Right cardiac atrium (tissue), 5 donors: ENCODE measurements around the gene ERC1. TPM values are rescaled to one million over a fixed set of nuclear protein-coding genes. Genes with fewer than 3 reads are reported as not detected.
A peak's percentile ranks its signal among the peaks of the same experiment; 100 is the strongest.
"Not testable (repeated sequence)": the region's sequence is repeated elsewhere in the genome, so short reads cannot be mapped to it uniquely, and the experiment has no call there.

Experiments
- ATAC-seq, 2 donors: fragments of 200-7000 bp; cut with Tn5 transposase; one replicate each; pipeline versions ENCODE4 v1.8.0 to v1.9.1; 2020; ENCODE audit warnings: moderate library complexity in 2 of 2, mild to moderate bottlenecking in 1 of 2
- DNase-seq, 3 donors: peaks; one replicate each; pipeline ENCODE4 v3.0.0-alpha.2; 2020
- H3K27ac ChIP-seq: one replicate; pipeline ENCODE4 v1.5.1; 2013; ENCODE audit warnings: mild to moderate bottlenecking, low read length, control low read depth, moderate library complexity
- H3K27me3 ChIP-seq: one replicate; pipeline ENCODE4 v1.6.1; 2013; ENCODE audit not compliant: control insufficient read depth, insufficient read depth
- H3K4me1 ChIP-seq: one replicate; pipeline ENCODE4 v1.6.1; 2013; ENCODE audit warnings: low read length; ENCODE audit not compliant: control insufficient read depth, insufficient read depth
- H3K4me3 ChIP-seq: one replicate; pipeline ENCODE4 v1.5.1; 2013; ENCODE audit warnings: low read length, control low read depth
- H3K9me3 ChIP-seq: one replicate; pipeline ENCODE4 v1.6.1; 2013; ENCODE audit warnings: low read length; ENCODE audit not compliant: control insufficient read depth
- WGBS: extraction: QIAGEN DNeasy Blood & Tissue Kit; methylation state at CpG from one replicate; pipeline ENCODE4 v1.1.7; 2013; 5-methylcytosine and 5-hydroxymethylcytosine counted together
- intact Hi-C, 4 donors: fragments of 100-400 bp; cut with DNase I; formaldehyde crosslinking; loops; one replicate each; pipeline versions ENCODE4 v1.11.0 to v1.14.0; 2022 to 2023
- polyA plus RNA-seq: library from polyadenylated mRNA; stranded (reverse); fragments of 200-250 nt; gene quantifications from one replicate; pipeline ENCODE4 v1.2.3, GENCODE V29; 2013
- total RNA-seq, 4 donors: library from RNA; stranded (reverse); fragmentation: NEBNext Ultra II Directional; extraction: Animal tissue kit (Norgen Biotek cat#: 25700); gene quantifications; one replicate each; pipeline ENCODE4 v1.2.1, GENCODE V29; 2021
- donor health status: healthy with polysubstance abuse.
- donor health status: DM: no; HTN: yes; CAD: no.
- donor health status: DM: no; HTN: no; CAD: no.
- donor health status: DM: no; HTN: yes; CAD: no; lungs with severe emphysema.
- donor health status: DM: yes; HTN: yes; CAD: no.

Gene ERC1
- total and polyA plus RNA-seq, 5 donors, result 15.0 to 71.4 (median 62.9) TPM

DNA sequence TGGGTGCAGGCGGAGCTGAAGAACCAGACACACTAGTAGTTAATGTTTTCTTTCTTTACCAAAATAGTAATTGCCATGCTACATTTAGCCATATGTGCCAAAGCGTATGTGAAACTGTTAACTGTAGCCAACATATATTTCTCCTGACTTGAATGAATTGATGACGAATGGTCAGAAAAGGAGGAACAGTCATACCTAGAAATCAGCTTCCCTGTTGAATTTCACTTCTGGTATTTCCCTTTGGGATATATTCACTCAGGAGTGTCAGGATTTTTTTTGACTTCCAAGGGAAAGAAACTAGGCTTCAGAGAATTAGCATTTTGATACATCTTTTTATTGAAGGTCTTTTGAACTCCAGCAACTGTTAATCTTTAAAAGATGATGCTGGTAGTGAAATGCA is 87.0 kb downstream of the ERC1 start:
- Histone ChIP-seq H3K9me3 (no peaks in the 10 kb centered on the region), H3K4me1 (no peaks in the 10 kb centered on the region), H3K27ac (no peak overlapping the region), H3K4me3 (no peak overlapping the region), H3K27me3 (no peaks in the 10 kb centered on the region)
- intact Hi-C loops, result no loop called here
- DNase-seq (no peak), ATAC-seq (no peak)
- 84% methylated on average over 3 of the region's 3 CpGs for WGBS

DNA sequence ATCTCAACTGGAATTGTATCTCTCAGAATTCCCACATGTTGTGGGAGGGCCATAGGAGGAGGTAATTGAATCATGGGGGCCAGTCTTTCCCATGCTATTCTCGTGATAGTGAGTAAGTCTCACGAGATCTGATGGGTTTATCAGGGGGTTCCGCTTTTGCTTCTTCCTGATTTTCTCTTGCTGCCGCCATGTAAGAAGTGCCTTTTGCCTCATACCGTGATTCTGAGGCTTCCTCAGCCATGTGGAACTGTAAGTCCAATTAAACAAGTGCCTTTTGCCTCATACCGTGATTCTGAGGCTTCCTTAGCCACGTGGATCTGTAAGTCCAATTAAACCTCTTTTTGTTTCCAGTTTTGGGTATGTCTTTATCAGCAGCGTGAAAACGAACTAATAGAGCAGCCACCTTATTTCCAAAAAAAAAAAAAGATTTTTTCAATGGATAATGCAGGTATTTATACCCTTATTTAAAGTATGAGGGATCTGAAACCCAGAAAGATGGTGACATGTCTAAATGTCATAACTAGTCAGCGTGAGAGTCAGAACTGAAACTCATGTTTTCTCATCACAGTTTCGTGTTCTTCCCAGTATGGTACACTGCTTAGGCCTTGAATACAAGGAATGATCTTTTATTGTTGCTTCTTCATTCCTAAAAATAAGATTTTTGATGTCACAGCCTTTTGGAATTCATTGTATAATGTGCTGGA is 89.6 kb downstream of the ERC1 start:
- intact Hi-C loops, result no loop called here
- no peaks in the 10 kb centered on the region for H3K9me3 ChIP-seq
- H3K27me3 ChIP-seq, result no peaks in the 10 kb centered on the region
- DNase-seq (no peak), ATAC-seq (no peak)
- H3K27ac ChIP-seq, result no peak overlapping the region
- no peaks in the 10 kb centered on the region for H3K4me1 ChIP-seq
- no peak overlapping the region for H3K4me3 ChIP-seq
- WGBS, result 95% methylated on average over 11 of the region's 11 CpGs

- no peaks in the 10 kb centered on the region for H3K9me3 ChIP-seq
- WGBS, result 63% methylated on average over 12 of the region's 12 CpGs
- ATAC-seq (peak; percentile 29 to 52), DNase-seq (no peak)
- no peaks in the 10 kb centered on the region for H3K27me3 ChIP-seq
- no peaks in the 10 kb centered on the region for H3K4me1 ChIP-seq
- H3K27ac ChIP-seq, result peak overlapping the region; percentile 85
- no peak overlapping the region for H3K4me3 ChIP-seq
- intact Hi-C loops, result no loop called here
Observed at GRCh38 chr12:1083151-1083888, 92.3 kb downstream of the ERC1 start.

- DNase-seq, result no peak
- intact Hi-C loops, result no loop called here
- peak; percentile 64 to 74 for ATAC-seq
- Histone ChIP-seq H3K4me1 (no peaks in the 10 kb centered on the region), H3K9me3 (no peaks in the 10 kb centered on the region), H3K27me3 (no peaks in the 10 kb centered on the region), H3K27ac (no peak overlapping the region), H3K4me3 (no peak overlapping the region)
- WGBS, result 48% methylated on average over 3 of the region's 3 CpGs
Observed at GRCh38 chr12:1083889-1084262, 92.9 kb downstream of the ERC1 start.

DNA sequence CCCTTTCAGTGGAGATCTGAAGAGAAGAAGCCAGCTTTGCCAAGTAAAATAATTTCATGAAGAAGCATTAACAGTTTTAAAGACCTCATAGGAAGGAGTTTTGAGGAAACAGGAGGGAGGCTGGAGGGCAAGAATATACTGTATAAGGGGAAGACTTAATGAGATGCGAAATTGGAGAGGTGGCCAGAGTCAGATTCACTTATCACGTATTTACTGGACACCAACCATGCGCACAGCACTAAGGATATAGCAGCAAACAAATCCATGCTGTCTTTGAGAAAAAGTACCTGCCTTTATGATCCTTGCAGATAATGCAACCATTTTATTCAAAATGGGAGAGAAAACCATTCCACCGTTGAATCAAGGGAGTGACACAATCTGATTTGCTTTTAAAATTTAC is 100.3 kb downstream of the ERC1 start:
- Histone ChIP-seq H3K27ac (no peak overlapping the region), H3K27me3 (no peaks in the 10 kb centered on the region), H3K4me3 (no peak overlapping the region), H3K9me3 (no peaks in the 10 kb centered on the region), H3K4me1 (no peaks in the 10 kb centered on the region)
- intact Hi-C loops, result no loop called here
- ATAC-seq (no peak), DNase-seq (no peak)
- WGBS, result 71% methylated on average over 4 of the region's 4 CpGs

DNA sequence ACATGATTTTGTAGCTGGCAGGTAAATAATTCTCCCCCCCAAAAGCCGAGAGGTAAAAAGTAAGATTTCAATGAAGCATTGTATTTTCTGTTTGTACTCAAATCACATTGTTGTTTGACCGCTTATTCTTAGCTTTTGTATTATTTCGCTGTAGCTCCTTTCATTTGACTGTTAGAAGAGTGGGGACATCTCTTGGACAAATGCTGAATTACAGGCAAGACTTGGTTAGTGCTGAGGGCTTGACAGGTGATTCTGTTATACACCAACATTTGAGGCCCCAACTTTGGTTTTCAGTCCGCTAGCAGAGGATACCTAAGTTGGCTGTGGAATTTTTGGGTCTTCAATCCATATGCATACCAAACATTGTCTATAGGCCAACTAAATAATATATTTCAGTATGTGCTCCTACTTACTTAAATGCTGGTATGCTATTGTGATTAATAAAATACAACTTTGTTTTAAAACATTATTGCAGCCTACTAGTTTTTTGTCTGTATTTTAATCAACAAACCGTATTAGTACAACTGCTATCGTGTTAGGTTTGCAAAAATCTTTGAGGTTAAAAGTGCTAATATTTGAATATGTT is 102.2 kb downstream of the ERC1 start:
- no peaks in the 10 kb centered on the region for H3K4me1 ChIP-seq
- intact Hi-C loops, result no loop called here
- H3K9me3 ChIP-seq, result no peaks in the 10 kb centered on the region
- 37% methylated on average over 6 of the region's 6 CpGs for WGBS
- DNase-seq (no peak), ATAC-seq (peak in 1 of 2 donors; percentile 34)
- H3K27me3 ChIP-seq, result no peaks in the 10 kb centered on the region
- H3K27ac ChIP-seq, result no peak overlapping the region
- H3K4me3 ChIP-seq, result no peak overlapping the region

DNA sequence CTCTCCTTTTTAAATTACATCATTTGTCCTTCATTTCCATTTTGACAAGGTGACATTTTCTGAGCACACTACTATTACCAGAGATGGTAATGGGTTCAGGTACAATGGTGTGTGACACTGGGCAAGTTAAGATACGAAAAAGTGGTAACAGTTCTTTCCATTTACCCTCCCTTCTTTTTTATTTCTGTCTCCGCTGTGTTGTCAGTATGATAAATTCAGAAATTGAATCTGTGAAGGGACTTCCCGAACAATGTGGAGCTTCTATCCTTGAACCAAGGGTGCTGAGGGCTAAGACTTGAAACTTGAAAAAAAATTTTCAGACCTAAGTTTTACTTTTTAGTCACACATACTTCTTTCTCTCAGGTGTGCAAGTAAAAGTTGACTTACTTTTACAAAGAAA is 103.7 kb downstream of the ERC1 start:
- WGBS, result 94% methylated on average over 3 of the region's 3 CpGs
- Histone ChIP-seq H3K27me3 (no peaks in the 10 kb centered on the region), H3K4me3 (no peak overlapping the region), H3K4me1 (no peaks in the 10 kb centered on the region), H3K27ac (no peak overlapping the region), H3K9me3 (no peaks in the 10 kb centered on the region)
- intact Hi-C loops, result no loop called here
- DNase-seq (no peak), ATAC-seq (no peak)

DNA sequence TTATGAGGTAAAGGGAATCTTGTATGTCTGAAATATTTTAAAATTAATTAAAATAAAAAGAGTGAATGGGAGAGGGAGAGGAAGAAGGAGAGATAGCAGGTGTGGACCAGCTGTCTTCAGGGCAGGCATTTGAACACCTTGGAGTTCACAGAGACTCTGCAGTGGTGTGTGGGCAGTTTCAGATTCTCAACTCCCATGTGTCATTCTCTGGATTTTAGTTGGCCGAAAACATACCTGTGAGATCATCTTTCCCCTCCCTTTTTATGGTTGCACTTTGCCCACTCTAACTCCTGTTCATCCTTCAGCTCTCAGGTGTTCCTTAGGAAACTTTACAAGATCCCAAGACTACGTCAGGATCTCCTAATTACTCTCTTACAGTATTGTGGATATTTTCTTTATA is 108.1 kb downstream of the ERC1 start:
- Histone ChIP-seq H3K9me3 (no peaks in the 10 kb centered on the region), H3K4me1 (no peaks in the 10 kb centered on the region), H3K4me3 (no peak overlapping the region), H3K27me3 (no peaks in the 10 kb centered on the region), H3K27ac (no peak overlapping the region)
- WGBS, result 95% methylated on average over 2 of the region's 2 CpGs
- intact Hi-C loops, result no loop called here
- ATAC-seq (no peak), DNase-seq (no peak)

- H3K9me3 ChIP-seq, ATAC-seq, H3K27ac ChIP-seq, DNase-seq, H3K4me3 ChIP-seq, H3K27me3 ChIP-seq, intact Hi-C loops, H3K4me1 ChIP-seq: not testable (repeated sequence)
- WGBS, result 100% methylated on average over 2 of the region's 2 CpGs
Observed at GRCh38 chr12:1099618-1100017, 108.6 kb downstream of the ERC1 start.

- Histone ChIP-seq H3K27ac (no peak overlapping the region), H3K9me3 (no peaks in the 10 kb centered on the region), H3K27me3 (no peaks in the 10 kb centered on the region), H3K4me3 (no peak overlapping the region), H3K4me1 (no peaks in the 10 kb centered on the region)
- no peak for DNase-seq
- intact Hi-C loops, result no loop called here
- WGBS, result 77% methylated on average over 2 of the region's 2 CpGs
- ATAC-seq, result no peak
Observed at GRCh38 chr12:1102115-1102514, 111.1 kb downstream of the ERC1 start.

- 87% methylated on average over 10 of the region's 10 CpGs for whole genome bisulfite sequencing
- Histone ChIP-seq H3K9me3 (no peaks in the 10 kb centered on the region), H3K4me1 (no peaks in the 10 kb centered on the region), H3K4me3 (no peak overlapping the region), H3K27me3 (no peaks in the 10 kb centered on the region), H3K27ac (no peak overlapping the region)
- DNase-seq (no peak), ATAC-seq (no peak)
- intact Hi-C loops, result no loop called here
Observed at GRCh38 chr12:1102791-1103450, 111.9 kb downstream of the ERC1 start.
